GM23338 (cell line): Measurements from ENCODE around the gene YWHAH.

ENCODE experiments used
- CREB1 ChIP-seq: fragments of 250-450 bp; sonication (Bioruptor Pico); IDR thresholded peaks from 2 replicates; pipeline ENCODE4 v1.5.0; 2020; ENCODE audit warnings: low read depth, mild to moderate bottlenecking, moderate library complexity
- EZH2 ChIP-seq: fragments of 200-600 bp; sonication (generic); IDR thresholded peaks from one replicate; pipeline ENCODE4 v1.8.0; 2017; ENCODE audit warnings: antibody characterized with exemption, mild to moderate bottlenecking, low read depth; ENCODE audit not compliant: unreplicated experiment
- EZH2phosphoT487 ChIP-seq: fragments of 200-600 bp; sonication (generic); IDR thresholded peaks from one replicate; pipeline ENCODE4 v1.8.1; 2018; ENCODE audit warnings: antibody characterized with exemption; ENCODE audit not compliant: unreplicated experiment
- JUNB ChIP-seq: IDR thresholded peaks from one replicate; pipeline ENCODE4 v1.6.1; 2016; ENCODE audit warnings: antibody characterized with exemption; ENCODE audit not compliant: unreplicated experiment
- POLR2AphosphoS5 ChIP-seq: IDR thresholded peaks from 2 replicates; pipeline ENCODE4 v1.6.1; 2016; ENCODE audit warnings: antibody characterized with exemption, low read depth
- STAT1 ChIP-seq: IDR thresholded peaks from one replicate; pipeline ENCODE4 v1.6.1; 2016; ENCODE audit warnings: antibody characterized with exemption; ENCODE audit not compliant: unreplicated experiment
- ZNF331 ChIP-seq: fragments of 250-450 bp; sonication (Bioruptor Pico); IDR thresholded peaks from 2 replicates; pipeline ENCODE4 v1.5.0; 2020; ENCODE audit warnings: low read depth, mild to moderate bottlenecking, moderate library complexity
- TF ChIP-seq, protein P1 (sequence below), 2 experiments: fragments of 200-600 bp in 1 of 2; sonication (generic) in 1 of 2; conservative IDR thresholded peaks; 2 replicates each; pipeline versions ENCODE4 v1.5.1 to v1.6.1; 2016 to 2017; ENCODE audit warnings: antibody characterized with exemption in 2 of 2, low read depth in 2 of 2, mild to moderate bottlenecking in 2 of 2, moderate library complexity in 1 of 2
- TF ChIP-seq, protein P2 (sequence below): IDR thresholded peaks from one replicate; pipeline ENCODE4 v1.6.1; 2018; ENCODE audit warnings: antibody characterized with exemption; ENCODE audit not compliant: unreplicated experiment
- TF ChIP-seq, protein P3 (sequence below): IDR thresholded peaks from 2 replicates; pipeline ENCODE4 v1.6.1; 2016; ENCODE audit warnings: antibody characterized with exemption

DNA sequence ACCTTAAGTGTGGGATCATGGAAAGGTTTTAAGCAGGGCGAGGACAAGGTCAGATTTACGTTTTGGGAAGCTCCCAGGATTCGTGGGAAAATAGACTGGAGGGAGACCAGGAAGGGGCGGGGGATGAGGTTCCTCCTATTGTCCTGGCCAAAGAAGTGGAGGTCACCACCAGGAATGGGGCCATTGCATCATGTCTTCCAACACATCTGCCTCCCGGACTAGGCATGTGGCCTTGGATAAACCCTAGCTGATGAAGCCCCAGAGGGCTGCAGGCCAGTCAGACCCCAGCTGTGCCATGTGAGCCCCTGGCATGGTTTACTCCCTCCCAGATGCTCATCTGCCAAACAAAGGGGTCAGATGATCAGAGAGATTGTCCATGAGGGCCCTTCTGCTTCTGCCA, 11.5 kb upstream of the YWHAH start:
- TF ChIP-seq, protein P1, sequence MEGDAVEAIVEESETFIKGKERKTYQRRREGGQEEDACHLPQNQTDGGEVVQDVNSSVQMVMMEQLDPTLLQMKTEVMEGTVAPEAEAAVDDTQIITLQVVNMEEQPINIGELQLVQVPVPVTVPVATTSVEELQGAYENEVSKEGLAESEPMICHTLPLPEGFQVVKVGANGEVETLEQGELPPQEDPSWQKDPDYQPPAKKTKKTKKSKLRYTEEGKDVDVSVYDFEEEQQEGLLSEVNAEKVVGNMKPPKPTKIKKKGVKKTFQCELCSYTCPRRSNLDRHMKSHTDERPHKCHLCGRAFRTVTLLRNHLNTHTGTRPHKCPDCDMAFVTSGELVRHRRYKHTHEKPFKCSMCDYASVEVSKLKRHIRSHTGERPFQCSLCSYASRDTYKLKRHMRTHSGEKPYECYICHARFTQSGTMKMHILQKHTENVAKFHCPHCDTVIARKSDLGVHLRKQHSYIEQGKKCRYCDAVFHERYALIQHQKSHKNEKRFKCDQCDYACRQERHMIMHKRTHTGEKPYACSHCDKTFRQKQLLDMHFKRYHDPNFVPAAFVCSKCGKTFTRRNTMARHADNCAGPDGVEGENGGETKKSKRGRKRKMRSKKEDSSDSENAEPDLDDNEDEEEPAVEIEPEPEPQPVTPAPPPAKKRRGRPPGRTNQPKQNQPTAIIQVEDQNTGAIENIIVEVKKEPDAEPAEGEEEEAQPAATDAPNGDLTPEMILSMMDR (conservative IDR thresholded peaks at IDR 0.05; ENCODE audit: low read depth in 2 of 2), result no peak
- no peak for TF ChIP-seq STAT1
- TF ChIP-seq, protein P2, sequence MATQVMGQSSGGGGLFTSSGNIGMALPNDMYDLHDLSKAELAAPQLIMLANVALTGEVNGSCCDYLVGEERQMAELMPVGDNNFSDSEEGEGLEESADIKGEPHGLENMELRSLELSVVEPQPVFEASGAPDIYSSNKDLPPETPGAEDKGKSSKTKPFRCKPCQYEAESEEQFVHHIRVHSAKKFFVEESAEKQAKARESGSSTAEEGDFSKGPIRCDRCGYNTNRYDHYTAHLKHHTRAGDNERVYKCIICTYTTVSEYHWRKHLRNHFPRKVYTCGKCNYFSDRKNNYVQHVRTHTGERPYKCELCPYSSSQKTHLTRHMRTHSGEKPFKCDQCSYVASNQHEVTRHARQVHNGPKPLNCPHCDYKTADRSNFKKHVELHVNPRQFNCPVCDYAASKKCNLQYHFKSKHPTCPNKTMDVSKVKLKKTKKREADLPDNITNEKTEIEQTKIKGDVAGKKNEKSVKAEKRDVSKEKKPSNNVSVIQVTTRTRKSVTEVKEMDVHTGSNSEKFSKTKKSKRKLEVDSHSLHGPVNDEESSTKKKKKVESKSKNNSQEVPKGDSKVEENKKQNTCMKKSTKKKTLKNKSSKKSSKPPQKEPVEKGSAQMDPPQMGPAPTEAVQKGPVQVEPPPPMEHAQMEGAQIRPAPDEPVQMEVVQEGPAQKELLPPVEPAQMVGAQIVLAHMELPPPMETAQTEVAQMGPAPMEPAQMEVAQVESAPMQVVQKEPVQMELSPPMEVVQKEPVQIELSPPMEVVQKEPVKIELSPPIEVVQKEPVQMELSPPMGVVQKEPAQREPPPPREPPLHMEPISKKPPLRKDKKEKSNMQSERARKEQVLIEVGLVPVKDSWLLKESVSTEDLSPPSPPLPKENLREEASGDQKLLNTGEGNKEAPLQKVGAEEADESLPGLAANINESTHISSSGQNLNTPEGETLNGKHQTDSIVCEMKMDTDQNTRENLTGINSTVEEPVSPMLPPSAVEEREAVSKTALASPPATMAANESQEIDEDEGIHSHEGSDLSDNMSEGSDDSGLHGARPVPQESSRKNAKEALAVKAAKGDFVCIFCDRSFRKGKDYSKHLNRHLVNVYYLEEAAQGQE, result no peak
- no peak for TF ChIP-seq JUNB
- TF ChIP-seq EZH2, result no peak
- no peak for TF ChIP-seq CREB1 (CRISPR knock-in tag)
- TF ChIP-seq POLR2AphosphoS5, result no peak
- no peak for TF ChIP-seq EZH2phosphoT487
- TF ChIP-seq, protein P3, sequence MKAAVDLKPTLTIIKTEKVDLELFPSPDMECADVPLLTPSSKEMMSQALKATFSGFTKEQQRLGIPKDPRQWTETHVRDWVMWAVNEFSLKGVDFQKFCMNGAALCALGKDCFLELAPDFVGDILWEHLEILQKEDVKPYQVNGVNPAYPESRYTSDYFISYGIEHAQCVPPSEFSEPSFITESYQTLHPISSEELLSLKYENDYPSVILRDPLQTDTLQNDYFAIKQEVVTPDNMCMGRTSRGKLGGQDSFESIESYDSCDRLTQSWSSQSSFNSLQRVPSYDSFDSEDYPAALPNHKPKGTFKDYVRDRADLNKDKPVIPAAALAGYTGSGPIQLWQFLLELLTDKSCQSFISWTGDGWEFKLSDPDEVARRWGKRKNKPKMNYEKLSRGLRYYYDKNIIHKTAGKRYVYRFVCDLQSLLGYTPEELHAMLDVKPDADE, result no peak
- no peak for TF ChIP-seq ZNF331
